GM18520 (cell line): ENCODE data around the gene PHYH.
A peak's percentile ranks its signal among the peaks of the same experiment; 100 is the strongest.
"Not testable (repeated sequence)": the region's sequence is repeated elsewhere in the genome, so short reads cannot be mapped to it uniquely, and the experiment has no call there.

Source experiments
- ATAC-seq: cut with Tn5 transposase; IDR thresholded peaks from one replicate; pipeline ENCODE4 v1.9.1; 2021; ENCODE audit not compliant: unreplicated experiment

The PHYH gene

GRCh38 chr10:13299437-13300287 lies at the start of gene PHYH:
PHYH (minus strand) TSS chr10:13300064; CDS start chr10:13300042, 22 bp downstream.
- ATAC-seq = peak; percentile 61

- ATAC-seq = peak; percentile 36
Observed at GRCh38 chr10:13348216-13349017, 48.6 kb upstream of the PHYH start, which contains the start of gene SEPHS1. SEPHS1 (minus strand) TSS chr10:13348293; CDS start chr10:13344950, 3,343 bp downstream.

DNA sequence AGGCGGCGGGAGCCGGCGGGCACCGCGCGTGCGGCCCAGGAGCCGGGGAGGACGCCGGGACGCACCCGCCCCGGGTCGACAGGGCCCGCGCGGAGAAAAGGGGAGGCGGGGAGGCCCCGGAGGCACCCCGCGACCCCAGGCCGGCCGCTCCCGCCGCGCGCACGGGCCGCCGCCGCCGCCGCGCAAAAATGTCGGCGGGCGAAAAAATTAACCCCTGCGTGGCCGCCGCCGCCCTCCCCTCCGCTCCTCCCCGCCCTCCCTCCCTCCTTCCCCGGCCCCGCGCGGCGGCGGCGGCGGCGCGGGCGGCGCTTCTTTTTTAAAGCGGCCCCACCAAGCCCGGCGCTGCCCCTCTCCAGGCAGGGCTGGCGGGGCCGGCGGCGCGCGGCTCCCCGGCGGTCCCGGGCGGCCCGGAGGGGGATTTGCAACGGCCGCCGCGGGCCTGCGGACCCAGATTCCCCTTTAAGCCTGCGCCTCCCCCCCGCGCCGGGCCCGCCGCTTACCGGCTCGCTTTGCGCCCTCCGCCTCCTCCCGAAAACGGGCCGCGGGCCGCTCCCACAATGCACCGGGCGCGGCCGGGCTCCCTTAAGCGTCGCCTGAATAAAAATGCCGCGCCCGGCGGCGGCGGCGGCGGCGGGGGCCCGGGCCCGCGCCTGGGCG lies 47.8 kb upstream of the PHYH start:
- peak; percentile 48 for ATAC-seq

DNA sequence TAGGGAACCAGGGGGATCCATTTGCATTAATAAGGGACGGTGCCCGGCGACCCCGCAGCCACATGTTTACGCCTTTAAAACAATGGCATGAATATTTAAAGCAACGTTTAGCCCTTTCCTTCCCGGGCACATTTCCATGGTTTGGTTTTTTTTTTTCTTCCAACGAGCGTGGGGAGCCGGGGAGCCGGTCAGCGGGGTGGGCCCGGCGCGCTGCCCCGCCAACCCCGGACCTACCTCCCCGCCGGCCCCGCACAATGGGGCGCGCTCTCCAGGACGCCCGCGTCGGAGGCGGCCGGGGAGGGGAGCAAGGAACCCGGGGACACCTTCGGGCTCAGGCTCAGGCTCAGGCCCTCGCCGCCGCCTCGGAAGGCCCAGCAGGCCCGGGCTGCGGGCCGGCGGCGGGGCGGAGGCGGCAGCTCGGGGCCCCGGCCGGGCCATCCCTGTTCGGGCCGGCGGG lies 47.2 kb upstream of the PHYH start:
- peak; percentile 17 for ATAC-seq

DNA sequence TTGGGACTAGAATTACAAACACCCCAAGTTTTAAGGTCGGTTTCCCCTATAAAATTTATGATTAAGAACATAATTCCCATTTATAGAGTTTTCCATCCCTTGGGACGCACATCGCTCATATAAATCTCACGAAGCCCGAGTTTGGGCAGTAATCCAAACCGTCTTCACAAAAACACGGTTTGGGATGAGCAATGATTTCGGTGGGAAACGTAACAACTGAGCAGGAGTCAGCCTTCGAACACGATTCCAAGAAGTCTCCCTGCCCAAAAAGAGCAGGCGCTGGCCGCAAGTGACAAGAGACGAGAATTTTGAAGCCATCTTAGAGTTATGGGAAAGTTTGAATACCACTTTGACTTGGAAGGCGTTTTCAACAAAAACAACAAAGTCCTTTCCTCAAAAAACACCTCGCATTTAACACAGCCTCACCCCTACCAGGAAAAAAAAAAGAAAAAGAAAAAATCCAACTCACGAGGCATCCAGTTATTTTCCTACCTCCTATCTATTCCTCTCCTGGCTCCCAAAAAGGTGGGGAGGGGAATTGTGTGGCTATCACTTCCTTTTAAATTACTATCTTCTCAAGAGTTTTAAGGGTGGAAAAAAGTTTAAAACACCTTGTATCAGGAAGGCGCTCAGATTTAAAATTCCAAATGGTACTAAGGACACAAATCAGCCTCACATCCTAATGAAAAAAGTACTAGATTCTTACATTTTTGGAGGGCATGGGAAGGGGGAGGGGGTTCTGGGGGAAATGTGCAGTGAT lies 46.6 kb upstream of the PHYH start:
- ATAC-seq = no peak

DNA sequence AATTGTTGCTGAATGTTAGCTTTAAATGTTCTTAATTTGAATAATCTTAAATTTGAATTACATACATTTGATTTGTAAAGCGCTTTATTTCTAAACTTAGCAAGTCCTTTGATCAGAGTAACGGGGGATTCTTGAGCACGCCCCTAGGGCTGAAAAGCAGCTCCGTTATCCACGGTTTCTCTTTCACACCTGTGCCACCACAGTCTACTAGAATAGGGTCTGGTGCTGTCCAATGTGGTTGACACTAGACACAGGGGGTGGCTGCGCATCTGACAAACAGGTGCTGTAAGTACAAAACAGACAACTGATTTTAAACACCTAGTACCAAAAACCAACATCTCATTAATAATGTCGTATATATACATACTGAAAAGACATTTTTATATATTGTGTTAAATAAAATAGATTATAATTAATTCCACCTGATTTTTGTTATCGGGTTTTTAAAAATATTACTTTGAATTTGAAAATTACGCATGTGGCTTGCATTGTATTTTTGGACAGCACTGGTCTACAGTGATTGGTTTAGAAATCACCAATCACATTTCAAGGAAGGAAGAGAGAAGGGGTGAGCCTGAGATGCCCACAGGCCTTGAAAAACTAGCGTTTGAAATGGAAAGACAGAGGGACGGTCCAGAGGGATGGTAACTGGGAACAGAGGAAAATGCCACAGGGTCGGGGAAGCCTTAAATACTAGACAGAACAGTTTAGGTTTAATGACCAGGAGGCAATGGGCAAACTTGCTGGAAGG lies 40.9 kb upstream of the PHYH start:
- peak; percentile 91 for ATAC-seq

DNA sequence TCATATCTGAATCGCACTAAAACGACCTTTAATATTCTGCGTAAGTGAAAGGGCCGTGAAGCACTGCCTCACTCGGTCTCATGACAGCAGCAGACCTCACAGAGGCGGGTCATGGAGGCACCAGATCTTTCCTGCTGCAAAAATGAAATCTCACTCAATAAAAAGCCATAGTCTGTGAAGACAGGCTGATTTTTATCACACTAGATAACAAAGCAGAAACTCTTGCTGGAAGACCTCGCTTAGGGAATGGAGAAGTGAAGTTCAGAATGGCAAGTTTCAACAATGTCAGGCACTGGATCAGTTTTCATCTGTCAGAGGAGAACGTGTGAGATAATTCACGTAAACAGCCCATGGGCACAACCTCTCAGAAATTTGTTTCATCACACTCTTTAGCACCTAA lies 40.2 kb upstream of the PHYH start:
- ATAC-seq = peak; percentile 5

- ATAC-seq = no peak
Observed at GRCh38 chr10:13338390-13339110, 38.7 kb upstream of the PHYH start.

GRCh38 chr10:13337827-13338196 lies 37.9 kb upstream of the PHYH start:
- ATAC-seq = no peak

GRCh38 chr10:13337128-13337826 lies 37.4 kb upstream of the PHYH start:
- ATAC-seq = no peak

- ATAC-seq = no peak
Observed at GRCh38 chr10:13335881-13336280, 36.0 kb upstream of the PHYH start.

GRCh38 chr10:13334556-13334955 lies 34.7 kb upstream of the PHYH start:
- no peak for ATAC-seq

- ATAC-seq = no peak
Observed at GRCh38 chr10:13331646-13332045, 31.8 kb upstream of the PHYH start.

GRCh38 chr10:13330980-13331379 lies 31.1 kb upstream of the PHYH start:
- ATAC-seq = not testable (repeated sequence)

- no peak for ATAC-seq
Observed at GRCh38 chr10:13329565-13329964, 29.7 kb upstream of the PHYH start.

DNA sequence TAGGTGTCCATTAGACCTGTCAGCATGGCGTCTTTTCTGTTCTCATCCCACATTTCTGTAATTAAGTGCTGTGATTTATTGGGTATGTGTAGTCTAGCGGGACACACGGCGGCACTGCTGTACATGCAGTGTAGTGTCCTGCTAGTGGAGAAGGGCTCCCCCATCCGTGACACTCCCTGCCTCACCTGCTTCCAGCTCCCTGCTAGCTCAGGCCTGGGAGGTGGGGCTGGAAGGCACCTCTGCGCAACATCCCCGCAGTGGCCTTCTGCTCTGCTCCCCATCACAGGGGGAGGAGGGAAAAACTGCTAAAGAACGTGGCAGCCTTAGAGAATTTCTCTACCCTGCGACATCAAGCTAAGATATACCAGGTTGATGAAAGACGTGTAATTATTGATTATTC lies 28.7 kb upstream of the PHYH start:
- ATAC-seq = no peak

GRCh38 chr10:13328126-13328525 lies 28.3 kb upstream of the PHYH start:
- ATAC-seq = no peak

DNA sequence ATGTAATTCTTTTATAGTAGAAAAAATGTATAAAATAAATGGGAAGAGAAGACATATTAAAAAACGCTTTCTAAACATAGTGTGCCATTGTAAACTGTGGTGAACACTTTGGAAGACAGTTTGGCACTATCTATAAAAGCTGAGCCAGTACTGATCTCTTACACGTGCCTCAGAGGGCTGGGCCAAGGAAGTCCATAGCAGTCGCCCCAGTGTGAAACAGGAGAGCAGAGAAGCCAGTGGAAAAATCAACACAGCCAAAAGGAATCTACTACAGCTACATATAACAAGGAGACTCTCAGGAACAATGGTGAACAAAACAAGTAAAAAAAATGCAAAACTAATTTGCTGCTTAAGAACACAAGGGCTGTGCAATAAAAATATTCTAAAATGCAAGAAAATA lies 27.7 kb upstream of the PHYH start:
- ATAC-seq = no peak
